Ramos (cell line): ENCODE measurements around the gene GPR101.
"Not testable (repeated sequence)": the region's sequence is repeated elsewhere in the genome, so short reads cannot be mapped to it uniquely, and the experiment has no call there.

Experiments used
- in situ Hi-C: fragments of 300-500 bp; cut with MboI; formaldehyde crosslinking; loops from one replicate; pipeline ENCODE4 v1.14.3; 2022; ENCODE audit warnings: low sequenced_read_pairs; ENCODE audit not compliant: unreplicated experiment

Gene GPR101

DNA sequence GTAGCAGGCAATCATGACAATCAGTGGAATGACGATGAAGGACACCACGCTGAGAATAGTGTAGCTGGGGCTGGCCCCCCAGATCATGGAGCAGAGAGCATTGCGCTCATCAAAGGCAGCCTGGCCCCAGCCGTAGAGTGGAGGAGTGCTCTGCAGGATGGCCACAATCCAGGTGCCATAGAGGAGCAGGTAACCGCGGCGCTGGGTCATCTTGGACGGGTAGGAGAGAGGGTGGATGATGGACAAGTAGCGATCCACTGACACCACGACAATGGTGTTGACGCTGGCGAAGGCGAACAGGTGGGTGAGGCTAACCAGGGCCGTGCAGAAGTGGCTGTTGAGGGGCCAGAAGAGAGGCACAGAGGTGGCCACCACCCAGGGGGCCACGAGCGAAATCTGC, 2.8 kb downstream of the GPR101 start:
- in situ Hi-C loops: no loop called here

DNA sequence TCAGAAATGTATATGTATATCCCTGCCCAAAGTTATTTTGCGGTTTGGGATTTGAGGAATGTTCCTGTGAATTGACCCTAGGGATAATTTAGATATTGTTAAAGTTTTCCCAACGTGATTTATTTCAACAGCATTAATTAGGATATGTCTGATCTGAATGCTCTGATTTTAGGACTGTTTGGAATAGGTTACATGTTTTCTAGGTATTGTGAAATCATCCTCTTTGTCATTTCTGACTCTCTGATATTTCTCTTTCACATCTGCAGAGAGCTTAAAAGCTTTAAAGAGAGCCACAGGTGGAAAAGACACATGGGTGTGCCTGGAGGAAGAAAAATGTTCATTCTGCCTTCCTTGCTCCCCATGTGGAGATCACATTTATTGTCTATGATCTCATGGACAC, 5.1 kb downstream of the GPR101 start:
- in situ Hi-C loops: no loop called here

DNA sequence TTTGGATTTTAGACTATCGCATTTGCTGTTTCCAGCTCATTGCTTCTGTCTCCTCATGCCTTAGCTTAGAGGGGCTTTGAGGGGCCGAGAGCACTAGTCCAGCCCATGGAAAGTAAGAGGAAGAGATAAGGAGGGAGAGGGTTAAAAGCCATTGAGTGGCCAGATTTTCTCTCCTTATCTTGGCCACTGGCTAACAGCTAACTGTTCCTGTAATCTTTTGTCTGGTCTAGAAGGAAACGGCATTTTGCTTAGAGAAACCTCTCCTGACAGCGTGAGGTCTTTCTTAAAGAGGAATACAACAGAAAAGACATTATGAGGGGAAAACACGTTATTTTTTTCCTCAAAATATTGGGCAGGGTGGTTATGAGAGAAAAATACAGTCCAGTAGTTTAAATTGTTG, 7.9 kb downstream of the GPR101 start:
- in situ Hi-C loops: no loop called here

DNA sequence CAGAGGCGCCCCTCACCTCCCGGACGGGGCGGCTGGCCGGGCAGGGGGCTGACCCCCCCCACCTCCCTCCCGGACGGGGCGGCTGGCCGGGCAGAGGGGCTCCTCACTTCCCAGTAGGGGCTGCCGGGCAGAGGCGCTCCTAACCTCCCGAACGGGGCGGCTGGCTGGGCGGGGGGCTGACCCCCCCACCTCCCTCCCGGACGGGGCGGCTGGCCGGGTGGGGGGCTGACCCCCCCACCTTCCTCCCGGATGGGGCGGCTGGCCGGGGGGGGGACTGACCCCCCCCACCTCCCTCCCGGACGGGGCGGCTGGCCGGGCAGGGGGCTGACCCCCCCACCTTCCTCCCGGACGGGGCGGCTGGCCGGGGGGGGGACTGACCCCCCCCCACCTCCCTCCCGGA, 33.6 kb downstream of the GPR101 start:
- in situ Hi-C loops: not testable (repeated sequence)

DNA sequence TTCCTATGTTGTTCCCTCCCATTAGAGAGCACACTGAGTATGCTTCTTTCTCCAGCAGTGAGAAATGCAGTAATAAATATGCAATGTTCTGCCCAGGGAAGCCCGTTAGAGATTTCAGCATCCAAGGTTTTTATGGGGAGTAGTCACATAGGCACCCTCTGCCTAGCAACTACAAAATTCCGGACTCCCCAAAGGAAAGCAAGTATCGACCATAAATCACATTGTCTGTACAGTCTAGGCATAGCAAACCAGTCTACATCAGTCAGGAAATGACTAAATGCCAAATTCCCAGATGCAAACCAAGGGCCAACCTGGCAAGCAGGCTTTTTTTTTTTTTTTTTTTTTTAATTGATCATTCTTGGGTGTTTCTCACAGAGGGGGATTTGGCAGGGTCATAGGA, 34.8 kb downstream of the GPR101 start:
- in situ Hi-C loops: no loop called here
